IPS-11a (cell line): ENCODE data around the gene CCDC18.
"Not testable (repeated sequence)": the region's sequence is repeated elsewhere in the genome, so short reads cannot be mapped to it uniquely, and the experiment has no call there.

Source experiments
- H3K4me3 ChIP-seq: one replicate; pipeline ENCODE4 v1.5.1; 2013; ENCODE audit warnings: low read depth, low read length, control low read depth

CCDC18 gene

GRCh38 chr1:93180723-93181613 is at the start of gene CCDC18:
CCDC18 (plus strand) TSS chr1:93180724; CDS start chr1:93183362, 2,638 bp downstream.
- H3K4me3 ChIP-seq = peak within 1 kb of the TSS; percentile 87

GRCh38 chr1:93132638-93133037 is 47.9 kb upstream of the CCDC18 start:
- no peak overlapping the region for H3K4me3 ChIP-seq

- H3K4me3 ChIP-seq = no peak overlapping the region
Measured at GRCh38 chr1:93136445-93136844, 44.1 kb upstream of the CCDC18 start.

- no peak overlapping the region for H3K4me3 ChIP-seq
Measured at GRCh38 chr1:93137604-93138292, 42.8 kb upstream of the CCDC18 start.

GRCh38 chr1:93140106-93140505 is 40.4 kb upstream of the CCDC18 start:
- H3K4me3 ChIP-seq = no peak overlapping the region

GRCh38 chr1:93142161-93142560 is 38.4 kb upstream of the CCDC18 start:
- H3K4me3 ChIP-seq = no peak overlapping the region

GRCh38 chr1:93143136-93143535 is 37.4 kb upstream of the CCDC18 start:
- no peak overlapping the region for H3K4me3 ChIP-seq

- no peak overlapping the region for H3K4me3 ChIP-seq
Measured at GRCh38 chr1:93143769-93144168, 36.8 kb upstream of the CCDC18 start.

GRCh38 chr1:93148001-93148400 is 32.5 kb upstream of the CCDC18 start:
- H3K4me3 ChIP-seq = no peak overlapping the region

GRCh38 chr1:93150729-93151128 is 29.8 kb upstream of the CCDC18 start:
- no peak overlapping the region for H3K4me3 ChIP-seq

- no peak overlapping the region for H3K4me3 ChIP-seq
Measured at GRCh38 chr1:93151474-93151873, 29.1 kb upstream of the CCDC18 start.

- no peak overlapping the region for H3K4me3 ChIP-seq
Measured at GRCh38 chr1:93152835-93153234, 27.7 kb upstream of the CCDC18 start.

GRCh38 chr1:93154898-93155297 is 25.6 kb upstream of the CCDC18 start:
- no peak overlapping the region for H3K4me3 ChIP-seq

- H3K4me3 ChIP-seq = no peak overlapping the region
Measured at GRCh38 chr1:93155335-93155734, 25.2 kb upstream of the CCDC18 start.

- H3K4me3 ChIP-seq = no peak overlapping the region
Measured at GRCh38 chr1:93159337-93159736, 21.2 kb upstream of the CCDC18 start.

GRCh38 chr1:93163314-93163713 is 17.2 kb upstream of the CCDC18 start:
- H3K4me3 ChIP-seq = not testable (repeated sequence)

- H3K4me3 ChIP-seq = no peak overlapping the region
Measured at GRCh38 chr1:93164816-93165215, 15.7 kb upstream of the CCDC18 start.

- not testable (repeated sequence) for H3K4me3 ChIP-seq
Measured at GRCh38 chr1:93165895-93166294, 14.6 kb upstream of the CCDC18 start.

- no peak overlapping the region for H3K4me3 ChIP-seq
Measured at GRCh38 chr1:93167006-93167405, 13.5 kb upstream of the CCDC18 start.

- H3K4me3 ChIP-seq = not testable (repeated sequence)
Measured at GRCh38 chr1:93170141-93170678, 10.3 kb upstream of the CCDC18 start.

- H3K4me3 ChIP-seq = no peak overlapping the region
Measured at GRCh38 chr1:93171549-93172034, 8.9 kb upstream of the CCDC18 start.

GRCh38 chr1:93172778-93173177 is 7.7 kb upstream of the CCDC18 start:
- no peak overlapping the region for H3K4me3 ChIP-seq
